HepG2 (cell line): Measurements from ENCODE around the gene DNPH1. TPM values are rescaled to one million over a fixed set of nuclear protein-coding genes. Genes with fewer than 3 reads are reported as not detected.

Source experiments
- ATM ChIP-seq: fragments of 450-650 bp; IDR thresholded peaks from 2 replicates; pipeline ENCODE4 v1.7.1; 2017; ENCODE audit warnings: mild to moderate bottlenecking, borderline replicate concordance
- CENPX ChIP-seq: sonication (generic); formaldehyde crosslinking; IDR thresholded peaks from 2 replicates; pipeline ENCODE4 v1.9.0; 2021; ENCODE audit warnings: mild to moderate bottlenecking, missing genetic modification reagents, moderate library complexity
- DNMT1 ChIP-seq: sonication (generic); formaldehyde crosslinking; IDR thresholded peaks from 2 replicates; pipeline ENCODE4 v1.5.1; 2020; ENCODE audit warnings: mild to moderate bottlenecking, missing genetic modification reagents
- ELF1 ChIP-seq: sonication (generic); formaldehyde crosslinking; IDR thresholded peaks from 2 replicates; pipeline ENCODE4 v1.4.0; 2020; ENCODE audit warnings: missing genetic modification reagents
- IRX3 ChIP-seq: sonication (generic); formaldehyde crosslinking; IDR thresholded peaks from 2 replicates; pipeline ENCODE4 v1.8.1; 2023; ENCODE audit warnings: mild to moderate bottlenecking, low read depth, missing genetic modification reagents, borderline replicate concordance
- MXI1 ChIP-seq: IDR thresholded peaks from 3 replicates; pipeline ENCODE4 v1.6.1; 2012; ENCODE audit warnings: low read depth, low read length, inconsistent platforms, borderline replicate concordance
- PAX8 ChIP-seq: sonication (generic); formaldehyde crosslinking; IDR thresholded peaks from 2 replicates; pipeline ENCODE4 v1.8.0; 2022; ENCODE audit warnings: mild to moderate bottlenecking, missing genetic modification reagents, borderline replicate concordance
- POGZ ChIP-seq: sonication (generic); formaldehyde crosslinking; IDR thresholded peaks from 2 replicates; pipeline ENCODE4 v1.4.0; 2020; ENCODE audit warnings: mild to moderate bottlenecking, missing genetic modification reagents
- RFX3 ChIP-seq: IDR thresholded peaks from 2 replicates; pipeline ENCODE4 v1.6.1; 2016; ENCODE audit warnings: missing biosample characterization, missing genetic modification reagents
- SP5 ChIP-seq: IDR thresholded peaks from 2 replicates; pipeline ENCODE4 v1.6.1; 2016; ENCODE audit warnings: low read depth, borderline replicate concordance
- SYNCRIP ChIP-seq: fragments of 200-400 bp; formaldehyde crosslinking; IDR thresholded peaks from 2 replicates; pipeline ENCODE4 v1.6.1; 2018; ENCODE audit warnings: mild to moderate bottlenecking, low read depth, low read length; ENCODE audit not compliant: insufficient read depth
- ZBTB34 ChIP-seq: sonication (generic); formaldehyde crosslinking; IDR thresholded peaks from 2 replicates; pipeline ENCODE4 v1.8.0; 2022; ENCODE audit warnings: mild to moderate bottlenecking, missing genetic modification reagents
- ZBTB46 ChIP-seq: sonication (generic); formaldehyde crosslinking; IDR thresholded peaks from 2 replicates; pipeline ENCODE4 v1.4.0; 2020; ENCODE audit warnings: mild to moderate bottlenecking, missing genetic modification reagents, borderline replicate concordance
- ZBTB7B ChIP-seq: sonication (generic); formaldehyde crosslinking; IDR thresholded peaks from 2 replicates; pipeline ENCODE4 v1.4.0; 2020; ENCODE audit warnings: missing genetic modification reagents
- ZFAT ChIP-seq: sonication (generic); formaldehyde crosslinking; conservative IDR thresholded peaks from 2 replicates; pipeline ENCODE4 v1.8.1; 2023; ENCODE audit warnings: missing genetic modification reagents, inconsistent platforms
- ZHX1 ChIP-seq: sonication (generic); formaldehyde crosslinking; IDR thresholded peaks from 2 replicates; pipeline ENCODE4 v1.8.1; 2022; ENCODE audit warnings: low read depth, mild to moderate bottlenecking, missing genetic modification reagents
- ZNF17 ChIP-seq: sonication (generic); formaldehyde crosslinking; IDR thresholded peaks from 2 replicates; pipeline ENCODE4 v1.5.0; 2020; ENCODE audit warnings: mild to moderate bottlenecking, missing genetic modification reagents
- ZNF343 ChIP-seq: sonication (generic); formaldehyde crosslinking; IDR thresholded peaks from 2 replicates; pipeline ENCODE4 v1.4.0; 2020; ENCODE audit warnings: mild to moderate bottlenecking, missing genetic modification reagents
- ZNF431 ChIP-seq: sonication (generic); formaldehyde crosslinking; IDR thresholded peaks from 2 replicates; pipeline ENCODE4 v1.9.0; 2022; ENCODE audit warnings: missing genetic modification reagents, low read depth, mild to moderate bottlenecking, borderline replicate concordance
- ZNF503 ChIP-seq: sonication (generic); formaldehyde crosslinking; IDR thresholded peaks from 2 replicates; pipeline ENCODE4 v1.4.0; 2020; ENCODE audit warnings: missing genetic modification reagents
- ZNF558 ChIP-seq: sonication (generic); formaldehyde crosslinking; IDR thresholded peaks from 2 replicates; pipeline ENCODE4 v1.9.0; 2022; ENCODE audit warnings: mild to moderate bottlenecking, missing genetic modification reagents, borderline replicate concordance
- ZNF672 ChIP-seq: sonication (generic); formaldehyde crosslinking; IDR thresholded peaks from 2 replicates; pipeline ENCODE4 v1.8.1; 2022; ENCODE audit warnings: missing genetic modification reagents
- ZNF784 ChIP-seq: sonication (generic); formaldehyde crosslinking; IDR thresholded peaks from 2 replicates; pipeline ENCODE4 v1.5.1; 2020; ENCODE audit warnings: missing genetic modification reagents, mild to moderate bottlenecking, borderline replicate concordance
- polyA plus RNA-seq, 8 experiments: library from polyadenylated mRNA; depleted of rRNA in 3 of 8; stranded (reverse) in 7 of 8; unstranded in 1 of 8; fragments of >200 nt; fragmentation: Illumina TruSeq in 4 of 8; extraction: Trizol in 4 of 8; gene quantifications; 2 replicates each; pipeline versions ENCODE4 v1.2.1 to v1.2.3, GENCODE V29; 2011 to 2016; ENCODE audit warnings: low read depth in 4 of 8, missing spikeins in 1 of 8, mixed read lengths in 1 of 8; ENCODE audit not compliant: insufficient read depth in 1 of 8
- total RNA-seq, 5 experiments: library from RNA; depleted of rRNA; stranded (reverse); fragments of >200 nt; fragmentation: Illumina TruSeq; extraction: Trizol; gene quantifications; 2 replicates each; pipeline ENCODE4 v1.2.3, GENCODE V29; 2016; ENCODE audit warnings: low read depth in 1 of 5

Gene DNPH1
- total and polyA plus RNA-seq, 2 of the 13 experiments (the other 11 are each of a cell fraction or from before 2014, with no cell fraction given), result 56.5 to 75.1 TPM

GRCh38 chr6:43262780-43263313, 33.6 kb upstream of the DNPH1 start (continued):
- TF ChIP-seq ZHX1 (CRISPR knock-in tag), result no peak
- no peak for TF ChIP-seq ZNF784 (CRISPR knock-in tag)
- no peak; the same call in 1 of the 2 replicates for TF ChIP-seq ZBTB34 (CRISPR knock-in tag)
- TF ChIP-seq MXI1, result no peak
- no peak for TF ChIP-seq POGZ
- 0 out of 2 replicates have a peak, but pooled peaks have one; percentile 22 for TF ChIP-seq ZNF558 (CRISPR knock-in tag)
- TF ChIP-seq ELF1 (CRISPR knock-in tag), result no peak
- TF ChIP-seq RFX3, result no peak
- no peak for TF ChIP-seq ZNF17
- TF ChIP-seq PAX8 (CRISPR knock-in tag), result no peak
- TF ChIP-seq IRX3 (CRISPR knock-in tag), result no peak
- no peak for TF ChIP-seq ZBTB46
- no peak for TF ChIP-seq SP5
- no peak for TF ChIP-seq ZNF431
- TF ChIP-seq ZNF672, result no peak; the same call in 1 of the 2 replicates
- TF ChIP-seq ZBTB7B, result no peak
- TF ChIP-seq ZNF343, result no peak
- no peak for TF ChIP-seq CENPX (CRISPR knock-in tag)
- no peak for TF ChIP-seq ZNF503 (CRISPR knock-in tag)
- TF ChIP-seq DNMT1 (CRISPR knock-in tag), result no peak
- TF ChIP-seq ZFAT, result no peak
- no peak for TF ChIP-seq ATM
- no peak for TF ChIP-seq SYNCRIP
